B cell (primary cell): ENCODE results near the gene SEMA4D. TPM values are rescaled to one million over a fixed set of nuclear protein-coding genes. Genes with fewer than 3 reads are reported as not detected.

ENCODE experiments used
- ATAC-seq: fragments of 200-7000 bp; cut with Tn5 transposase; one replicate; pipeline ENCODE4 v1.10.0; 2021; ENCODE audit warnings: low read depth, mild to moderate bottlenecking, moderate number of reproducible peaks, moderate library complexity
- CTCF ChIA-PET: fragments of 350-600 bp; sonication (Branson Sonifier 250); formaldehyde crosslinking; loops from one replicate; lab custom pipeline; 2021; ENCODE audit warnings: antibody characterized with exemption, inconsistent platforms; lab: Charles Lee
- POLR2A ChIA-PET: fragments of 350-600 bp; sonication (Branson Sonifier 250); formaldehyde crosslinking; loops from one replicate; lab custom pipeline; 2021; ENCODE audit warnings: antibody characterized with exemption; lab: Charles Lee
- DNase-seq: peaks from one replicate; pipeline ENCODE4 v3.0.0; 2013
- H2AFZ ChIP-seq: 2 replicates; pipeline ENCODE4 v1.6.1; 2012; ENCODE audit warnings: mild to moderate bottlenecking, low read depth, low read length; ENCODE audit not compliant: insufficient read depth, poor library complexity, severe bottlenecking
- H3K27ac ChIP-seq, 2 donors: 1 replicate in 1 of 2; 2 replicates in 1 of 2; pipeline ENCODE4 v1.5.1; 2012 to 2013; ENCODE audit warnings: low read length in 2 of 2, mild to moderate bottlenecking in 2 of 2, moderate library complexity in 1 of 2
- H3K27me3 ChIP-seq, 4 experiments: fragments of 200-600 bp in 1 of 4; sonication (generic) in 1 of 4; replicated peaks in 1 of 4; 1 replicate in 2 of 4; 2 replicates in 2 of 4; pipeline versions ENCODE4 v1.6.1 to v1.7.0; 2013 to 2016; ENCODE audit warnings: low read length in 3 of 4, mild to moderate bottlenecking in 2 of 4, mixed read lengths in 1 of 4, moderate library complexity in 1 of 4; ENCODE audit not compliant: insufficient read depth in 4 of 4, control insufficient read depth in 3 of 4; ENCODE audit errors: control extremely low read depth in 1 of 4
- H3K36me3 ChIP-seq, 2 experiments: replicated peaks in 1 of 2; 1 replicate in 1 of 2; 2 replicates in 1 of 2; pipeline versions ENCODE4 v1.6.1 to v1.7.1; 2013; ENCODE audit warnings: low read length in 1 of 2; ENCODE audit not compliant: insufficient read depth in 2 of 2, control insufficient read depth in 1 of 2; ENCODE audit errors: control extremely low read depth in 1 of 2, extremely low read depth in 1 of 2
- H3K4me1 ChIP-seq, 2 donors: fragments of 200-600 bp in 1 of 2; sonication (generic) in 1 of 2; 1 replicate in 1 of 2; 2 replicates in 1 of 2; pipeline versions ENCODE4 v1.5.1 to v1.6.1; 2013 to 2017; ENCODE audit warnings: low read length in 2 of 2; ENCODE audit not compliant: control insufficient read depth in 2 of 2, insufficient read depth in 2 of 2
- H3K4me2 ChIP-seq: replicated peaks from 2 replicates; pipeline ENCODE3; 2012; ENCODE audit warnings: mild to moderate bottlenecking, low read depth, low read length; ENCODE audit not compliant: poor library complexity, severe bottlenecking
- H3K4me3 ChIP-seq, 5 experiments: fragments of 200-600 bp in 1 of 5; sonication (generic) in 1 of 5; 1 replicate in 3 of 5; 2 replicates in 2 of 5; pipeline versions ENCODE4 v1.5.1 to v1.7.0; 2011 to 2016; ENCODE audit warnings: low read length in 4 of 5, mild to moderate bottlenecking in 4 of 5, low read depth in 2 of 5, control low read depth in 1 of 5, moderate library complexity in 1 of 5; ENCODE audit not compliant: insufficient read depth in 1 of 5; ENCODE audit errors: control extremely low read depth in 1 of 5, extremely low read depth in 1 of 5
- H3K79me2 ChIP-seq: fragments of 200-600 bp; sonication (generic); one replicate; pipeline ENCODE4 v1.6.0; 2016; ENCODE audit warnings: low read length; ENCODE audit not compliant: control insufficient read depth, insufficient read depth
- H3K9ac ChIP-seq: fragments of 200-600 bp; sonication (generic); 2 replicates; pipeline ENCODE4 v1.6.1; 2017; ENCODE audit warnings: mild to moderate bottlenecking, low read length, moderate library complexity
- H3K9me3 ChIP-seq, 3 donors: one replicate each; pipeline versions ENCODE4 v1.6.1 to v1.7.1; 2013; ENCODE audit warnings: low read length in 2 of 3; ENCODE audit not compliant: control insufficient read depth in 2 of 3, insufficient read depth in 1 of 3; ENCODE audit errors: control extremely low read depth in 1 of 3
- H4K20me1 ChIP-seq: 2 replicates; pipeline ENCODE4 v1.6.0; 2012; ENCODE audit warnings: mild to moderate bottlenecking, low read length; ENCODE audit not compliant: insufficient read depth, control insufficient read depth, poor library complexity, severe bottlenecking
- H3K27ac Mint-ChIP-seq: one replicate; pipeline ENCODE4 v1.8.0; 2021; ENCODE audit warnings: mixed read lengths
- H3K27me3 Mint-ChIP-seq: one replicate; pipeline ENCODE4 v1.8.0; 2021; ENCODE audit warnings: mixed read lengths
- H3K4me1 Mint-ChIP-seq: one replicate; pipeline ENCODE4 v1.8.0; 2021; ENCODE audit warnings: mixed read lengths
- H3K4me3 Mint-ChIP-seq: one replicate; pipeline ENCODE4 v1.8.0; 2021; ENCODE audit warnings: mixed read lengths
- H3K9me3 Mint-ChIP-seq: one replicate; pipeline ENCODE4 v1.8.0; 2022; ENCODE audit warnings: mixed read lengths; ENCODE audit not compliant: insufficient read depth
- EZH2 ChIP-seq: IDR thresholded peaks from 2 replicates; pipeline ENCODE4 v1.6.1; 2012; ENCODE audit warnings: borderline replicate concordance, low read depth, mild to moderate bottlenecking, moderate library complexity, low read length; ENCODE audit not compliant: insufficient read depth, poor library complexity, severe bottlenecking
- WGBS: methylation state at CpG from one replicate; pipeline ENCODE4 v1.1.5; 2013; ENCODE audit warnings: missing lambda C conversion rate; ENCODE audit not compliant: insufficient coverage; 5-methylcytosine and 5-hydroxymethylcytosine counted together
- intact Hi-C: fragments of 100-400 bp; cut with micrococcal nuclease; formaldehyde crosslinking; loops from one replicate; pipeline ENCODE4 v1.10.0; 2022
- polyA plus RNA-seq: library from polyadenylated mRNA; depleted of rRNA; stranded (reverse); fragments of >200 nt; gene quantifications from 2 replicates; pipeline ENCODE4 v1.2.3, GENCODE V29; 2012
- total RNA-seq, 2 donors: library from RNA; stranded (reverse); fragments of 120-200 nt in 1 of 2; gene quantifications; 1 replicate in 1 of 2; 2 replicates in 1 of 2; pipeline versions ENCODE4 v1.2.3 to v1.2.4, GENCODE V29; 2013 to 2022
- TF ChIP-seq, protein P1 (sequence below): fragments of 200-600 bp; IDR thresholded peaks from one replicate; pipeline ENCODE4 v1.8.0; 2022; ENCODE audit warnings: antibody characterized with exemption, mild to moderate bottlenecking

SEMA4D gene
- total and polyA plus RNA-seq, 2 donors (not counting 1 experiment from before 2014, with no cell fraction given), result 53.6 to 231 TPM

GRCh38 chr9:89367281-89367680 lies 130.6 kb downstream of the SEMA4D start:
- H3K27me3 Mint-ChIP-seq, result no peaks in the 10 kb centered on the region
- Histone ChIP-seq H3K36me3 (peaks cover 0 to 13% of the 10 kb centered on the region in 2 experiments), H3K4me2 (no peak overlapping the region), H3K9me3 (no peaks in the 10 kb centered on the region), H3K79me2 (peaks cover 18% of the 10 kb centered on the region), H3K27ac (no peak overlapping the region), H2AFZ (no peak overlapping the region), H3K4me3 (no peak overlapping the region), H3K4me1 (no peaks in the 10 kb centered on the region), H4K20me1 (no peaks in the 10 kb centered on the region), H3K9ac (no peak overlapping the region), H3K27me3 (no peaks in the 10 kb centered on the region)
- intact Hi-C loops, result no loop called here
- H3K4me1 Mint-ChIP-seq, result no peaks in the 10 kb centered on the region
- no peak overlapping the region for H3K27ac Mint-ChIP-seq
- WGBS, result no CpG with 5 or more reads among the region's 4 CpGs
- POLR2A ChIA-PET, result no interaction called here
- TF ChIP-seq, protein P1, sequence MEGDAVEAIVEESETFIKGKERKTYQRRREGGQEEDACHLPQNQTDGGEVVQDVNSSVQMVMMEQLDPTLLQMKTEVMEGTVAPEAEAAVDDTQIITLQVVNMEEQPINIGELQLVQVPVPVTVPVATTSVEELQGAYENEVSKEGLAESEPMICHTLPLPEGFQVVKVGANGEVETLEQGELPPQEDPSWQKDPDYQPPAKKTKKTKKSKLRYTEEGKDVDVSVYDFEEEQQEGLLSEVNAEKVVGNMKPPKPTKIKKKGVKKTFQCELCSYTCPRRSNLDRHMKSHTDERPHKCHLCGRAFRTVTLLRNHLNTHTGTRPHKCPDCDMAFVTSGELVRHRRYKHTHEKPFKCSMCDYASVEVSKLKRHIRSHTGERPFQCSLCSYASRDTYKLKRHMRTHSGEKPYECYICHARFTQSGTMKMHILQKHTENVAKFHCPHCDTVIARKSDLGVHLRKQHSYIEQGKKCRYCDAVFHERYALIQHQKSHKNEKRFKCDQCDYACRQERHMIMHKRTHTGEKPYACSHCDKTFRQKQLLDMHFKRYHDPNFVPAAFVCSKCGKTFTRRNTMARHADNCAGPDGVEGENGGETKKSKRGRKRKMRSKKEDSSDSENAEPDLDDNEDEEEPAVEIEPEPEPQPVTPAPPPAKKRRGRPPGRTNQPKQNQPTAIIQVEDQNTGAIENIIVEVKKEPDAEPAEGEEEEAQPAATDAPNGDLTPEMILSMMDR, result no peak
- TF ChIP-seq EZH2, result no peak
- DNase-seq (no peak), ATAC-seq (no peak)
- CTCF ChIA-PET, result interaction anchor here (0.5 to 1.9 kb wide), 2 partner anchors 28 to 182 kb away, joined by 3 to 10 read pairs; no protein-coding TSS in a partner anchor
- no peaks in the 10 kb centered on the region for H3K9me3 Mint-ChIP-seq
- no peak overlapping the region for H3K4me3 Mint-ChIP-seq

DNA sequence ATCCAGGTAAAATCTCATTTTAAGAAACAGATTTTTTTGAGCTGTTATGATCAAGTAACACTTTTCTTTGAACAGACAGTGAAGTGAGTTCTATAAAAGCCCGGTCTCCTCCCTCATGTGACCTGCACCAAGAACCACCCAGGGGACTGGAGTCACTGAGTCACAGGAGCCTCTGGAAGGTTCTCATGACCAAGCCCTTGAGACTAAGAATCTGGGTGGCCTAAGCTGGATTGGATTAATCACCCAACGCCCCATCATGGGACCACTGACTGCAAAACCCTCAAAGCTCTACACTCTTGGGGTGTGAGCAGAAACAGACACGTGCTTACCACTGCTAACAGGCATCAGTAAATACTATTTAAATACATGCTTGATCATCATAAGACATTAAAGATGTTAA lies 131.2 kb downstream of the SEMA4D start:
- Histone ChIP-seq H2AFZ (no peak overlapping the region), H3K9me3 (no peaks in the 10 kb centered on the region), H3K4me2 (no peak overlapping the region), H4K20me1 (no peaks in the 10 kb centered on the region), H3K27me3 (no peaks in the 10 kb centered on the region), H3K27ac (no peak overlapping the region), H3K36me3 (peaks cover 0 to 19% of the 10 kb centered on the region in 2 experiments), H3K9ac (no peak overlapping the region), H3K4me3 (no peak overlapping the region), H3K4me1 (no peaks in the 10 kb centered on the region), H3K79me2 (peaks cover 18% of the 10 kb centered on the region)
- ChIA-PET CTCF (interaction anchor here (0.5 to 1.9 kb wide), 3 partner anchors 9 to 182 kb away, joined by 3 to 10 read pairs (median 3); no protein-coding TSS in a partner anchor), POLR2A (no interaction called here)
- ATAC-seq (no peak), DNase-seq (no peak)
- intact Hi-C loops, result no loop called here
- no peaks in the 10 kb centered on the region for H3K4me1 Mint-ChIP-seq
- no peaks in the 10 kb centered on the region for H3K27me3 Mint-ChIP-seq
- no peak for TF ChIP-seq EZH2
- TF ChIP-seq, protein P1, result no peak
- 80% methylated on average over 1 of the region's 3 CpGs for WGBS
- no peaks in the 10 kb centered on the region for H3K9me3 Mint-ChIP-seq
- H3K4me3 Mint-ChIP-seq, result no peak overlapping the region
- H3K27ac Mint-ChIP-seq, result no peak overlapping the region
